Fibroblast of lung (primary cell): ENCODE measurements around the gene PACS2.

Experiments
- CTCF ChIP-seq, 2 donors: IDR thresholded peaks in 1 of 2; conservative IDR thresholded peaks in 1 of 2; 1 replicate in 1 of 2; 2 replicates in 1 of 2; pipeline ENCODE4 v1.5.1; 2011 to 2012; ENCODE audit warnings: low read length in 2 of 2, control low read depth in 1 of 2, inconsistent platforms in 1 of 2, low read depth in 1 of 2, mild to moderate bottlenecking in 1 of 2
- EZH2 ChIP-seq: IDR thresholded peaks from 2 replicates; pipeline ENCODE4 v1.5.1; 2012; ENCODE audit warnings: low read length, control low read depth, mild to moderate bottlenecking; ENCODE audit errors: missing control alignments

GRCh38 chr14:105326891-105327694, 12.5 kb downstream of the PACS2 start:
- TF ChIP-seq CTCF (conservative IDR thresholded peaks at IDR 0.05 in 1 of 2, IDR thresholded peaks at IDR 0.05 in 1 of 2; ENCODE audit: low read depth in 1 of 2, low read length in 2 of 2) (no peak), EZH2 (no peak)
